RWPE2 (cell line): ENCODE results near the gene TBC1D10B.

ENCODE experiments used
- ATAC-seq: fragments of 200-7000 bp; cut with Tn5 transposase; 3 replicates; pipeline ENCODE4 v1.9.1; 2021; ENCODE audit warnings: low read depth
- DNase-seq: peaks from one replicate; pipeline ENCODE4 v3.0.0-alpha.2; 2020; ENCODE audit warnings: low spot score
- H3K27ac ChIP-seq: fragments of 450-650 bp; 2 replicates; pipeline ENCODE4 v1.5.1; 2017; ENCODE audit warnings: mild to moderate bottlenecking; ENCODE audit not compliant: poor library complexity, severe bottlenecking
- H3K27me3 ChIP-seq: fragments of 250-450 bp; sonication (Bioruptor Pico); 2 replicates; pipeline ENCODE4 v1.5.1; 2021; ENCODE audit warnings: mild to moderate bottlenecking, moderate library complexity; ENCODE audit not compliant: insufficient read depth, poor library complexity, severe bottlenecking
- H3K36me3 ChIP-seq: fragments of 250-450 bp; sonication (Bioruptor Pico); 2 replicates; pipeline ENCODE4 v1.5.1; 2020; ENCODE audit warnings: low read depth, mild to moderate bottlenecking, moderate library complexity
- H3K4me1 ChIP-seq: fragments of 250-450 bp; sonication (Bioruptor Pico); 2 replicates; pipeline ENCODE4 v1.5.1; 2021; ENCODE audit warnings: mild to moderate bottlenecking, moderate library complexity; ENCODE audit not compliant: insufficient read depth, poor library complexity, severe bottlenecking
- H3K4me3 ChIP-seq: fragments of 250-450 bp; sonication (Bioruptor Pico); 2 replicates; pipeline ENCODE4 v1.5.1; 2021; ENCODE audit warnings: mild to moderate bottlenecking, moderate library complexity; ENCODE audit not compliant: severe bottlenecking
- H3K9me3 ChIP-seq: fragments of 250-450 bp; sonication (Bioruptor Pico); 2 replicates; pipeline ENCODE4 v1.5.1; 2021; ENCODE audit warnings: mild to moderate bottlenecking, moderate library complexity; ENCODE audit not compliant: severe bottlenecking
- CTCF ChIP-seq: fragments of 450-650 bp; IDR thresholded peaks from one replicate; pipeline ENCODE4 v1.5.1; 2017; ENCODE audit warnings: mild to moderate bottlenecking, moderate library complexity; ENCODE audit not compliant: poor library complexity, severe bottlenecking

Gene TBC1D10B

GRCh38 chr16:30354423-30355143 is 15.7 kb downstream of the TBC1D10B start:
- TF ChIP-seq CTCF: no peak
- ATAC-seq (peak; percentile 22), DNase-seq (peak; percentile 57)
- Histone ChIP-seq H3K36me3 (peaks cover 33% of the 10 kb centered on the region), H3K9me3 (no peaks in the 10 kb centered on the region), H3K4me1 (no peaks in the 10 kb centered on the region), H3K27ac (peak overlapping the region; percentile 83), H3K4me3 (peak overlapping the region; percentile 84), H3K27me3 (no peaks in the 10 kb centered on the region)

- Histone ChIP-seq H3K36me3 (peaks cover 33% of the 10 kb centered on the region), H3K27ac (peak overlapping the region; percentile 83), H3K9me3 (no peaks in the 10 kb centered on the region), H3K27me3 (no peaks in the 10 kb centered on the region), H3K4me3 (no peak overlapping the region), H3K4me1 (no peaks in the 10 kb centered on the region)
- peak; percentile 56 for DNase-seq
- no peak for TF ChIP-seq CTCF
- ATAC-seq: no peak
Measured at GRCh38 chr16:30353438-30354129, 16.7 kb downstream of the TBC1D10B start.

GRCh38 chr16:30352488-30353401 is 17.5 kb downstream of the TBC1D10B start:
- no peak overlapping the region for H3K27ac ChIP-seq
- no peak for ATAC-seq

GRCh38 chr16:30351586-30352419 is 18.5 kb downstream of the TBC1D10B start:
- ATAC-seq (no peak), DNase-seq (no peak)
- Histone ChIP-seq H3K36me3 (peaks cover 25% of the 10 kb centered on the region), H3K4me1 (no peaks in the 10 kb centered on the region), H3K4me3 (no peak overlapping the region), H3K27ac (no peak overlapping the region), H3K27me3 (no peaks in the 10 kb centered on the region), H3K9me3 (no peaks in the 10 kb centered on the region)
- no peak for TF ChIP-seq CTCF

More at GRCh38 chr16:30352488-30353401, 17.5 kb downstream of the TBC1D10B start:
- no peaks in the 10 kb centered on the region for H3K4me1 ChIP-seq
- no peaks in the 10 kb centered on the region for H3K27me3 ChIP-seq
- H3K9me3 ChIP-seq: no peaks in the 10 kb centered on the region
- TF ChIP-seq CTCF: no peak
- H3K4me3 ChIP-seq: no peak overlapping the region
- peaks cover 33% of the 10 kb centered on the region for H3K36me3 ChIP-seq
- DNase-seq: no peak
